K562 (cell line): Measurements from ENCODE around the gene TBXA2R. TPM values are rescaled to one million over a fixed set of nuclear protein-coding genes. Genes with fewer than 3 reads are reported as not detected.

Experiments used
- ARID1B ChIP-seq: fragments of 450-650 bp; IDR thresholded peaks from 2 replicates; pipeline ENCODE4 v1.6.1; 2016; ENCODE audit warnings: antibody characterized with exemption, mild to moderate bottlenecking, inconsistent platforms
- BCLAF1 ChIP-seq, 2 experiments: fragments of 450-650 bp in 1 of 2; IDR thresholded peaks; 2 replicates each; pipeline ENCODE4 v1.6.1; 2011 to 2017; ENCODE audit warnings: low read depth in 2 of 2, antibody characterized with exemption in 1 of 2, borderline replicate concordance in 1 of 2, low read length in 1 of 2, mild to moderate bottlenecking in 1 of 2, mixed read lengths in 1 of 2; ENCODE audit not compliant: control insufficient read depth in 1 of 2
- CBFB ChIP-seq: sonication (generic); formaldehyde crosslinking; IDR thresholded peaks from 2 replicates; pipeline ENCODE4 v1.4.0; 2020; ENCODE audit warnings: mild to moderate bottlenecking, missing genetic modification reagents
- CHD2 ChIP-seq: IDR thresholded peaks from 2 replicates; pipeline ENCODE4 v1.6.1; 2011; ENCODE audit warnings: low read depth, low read length
- CHD4 ChIP-seq: fragments of 200-600 bp; sonication (generic); IDR thresholded peaks from 3 replicates; pipeline ENCODE4 v1.6.1; 2012; ENCODE audit warnings: low read depth, mild to moderate bottlenecking, mixed read lengths, low read length, inconsistent platforms; ENCODE audit not compliant: insufficient read depth, insufficient replicate concordance, poor library complexity, severe bottlenecking
- ERF ChIP-seq: fragments of 450-650 bp; formaldehyde crosslinking; IDR thresholded peaks from 2 replicates; pipeline ENCODE4 v1.4.0; 2020; ENCODE audit warnings: mild to moderate bottlenecking, mixed read lengths
- HBP1 ChIP-seq: fragments of 450-650 bp; formaldehyde crosslinking; IDR thresholded peaks from 2 replicates; pipeline ENCODE4 v1.4.0; 2022; ENCODE audit warnings: missing genetic modification characterization
- HLTF ChIP-seq: fragments of 450-650 bp; IDR thresholded peaks from 2 replicates; pipeline ENCODE4 v1.6.1; 2016
- KDM2B ChIP-seq: fragments of 250-450 bp; sonication (Bioruptor Pico); IDR thresholded peaks from 2 replicates; pipeline ENCODE4 v1.8.0; 2021; ENCODE audit warnings: mild to moderate bottlenecking, moderate library complexity
- MTA3 ChIP-seq: fragments of 450-650 bp; formaldehyde crosslinking; IDR thresholded peaks from 2 replicates; pipeline ENCODE4 v1.6.1; 2017; ENCODE audit warnings: mild to moderate bottlenecking, borderline replicate concordance
- NFIX ChIP-seq: fragments of 250-450 bp; sonication (Bioruptor Pico); IDR thresholded peaks from 2 replicates; pipeline ENCODE4 v1.4.0; 2020; ENCODE audit warnings: low read depth, mild to moderate bottlenecking, moderate library complexity
- NR2C1 ChIP-seq, 2 experiments: fragments of 450-650 bp; IDR thresholded peaks; 2 replicates each; pipeline ENCODE4 v1.6.1; 2017; ENCODE audit warnings: mild to moderate bottlenecking in 2 of 2, antibody characterized with exemption in 1 of 2, inconsistent platforms in 1 of 2, missing compliant biosample characterization in 1 of 2, missing genetic modification characterization in 1 of 2
- SIX5 ChIP-seq, 2 experiments: IDR thresholded peaks; 2 replicates each; pipeline ENCODE4 v1.6.1; 2011; ENCODE audit warnings: low read length in 2 of 2, borderline replicate concordance in 1 of 2, low read depth in 1 of 2, mild to moderate bottlenecking in 1 of 2, moderate library complexity in 1 of 2; ENCODE audit not compliant: insufficient read depth in 1 of 2
- SOX6 ChIP-seq: fragments of 450-650 bp; IDR thresholded peaks from 2 replicates; pipeline ENCODE4 v1.6.1; 2014; ENCODE audit warnings: mild to moderate bottlenecking
- STAT5A ChIP-seq: IDR thresholded peaks from 2 replicates; pipeline ENCODE4 v1.6.1; 2012; ENCODE audit warnings: low read length, inconsistent platforms, borderline replicate concordance
- TAF15 ChIP-seq: fragments of 200-400 bp; formaldehyde crosslinking; IDR thresholded peaks from 2 replicates; pipeline ENCODE4 v1.6.1; 2017; ENCODE audit warnings: mild to moderate bottlenecking, low read depth, low read length, moderate library complexity
- TEAD1 ChIP-seq, 2 experiments: fragments of 450-650 bp in 1 of 2; sonication (generic) in 1 of 2; formaldehyde crosslinking; IDR thresholded peaks; 2 replicates each; pipeline versions ENCODE4 v1.4.0 to v1.8.0; 2020 to 2022; ENCODE audit warnings: mild to moderate bottlenecking in 2 of 2, missing genetic modification reagents in 1 of 2
- XRCC4 ChIP-seq: IDR thresholded peaks from one replicate; pipeline ENCODE4 v1.6.1; 2011; ENCODE audit not compliant: insufficient read depth, insufficient read length; ENCODE audit errors: extremely low read depth
- polyA plus RNA-seq, 8 experiments: library from polyadenylated mRNA; depleted of rRNA in 4 of 8; stranded (reverse) in 5 of 8; unstranded in 3 of 8; fragments of >200 nt; fragmentation: Nextera tagmentation in 2 of 8; fragmentation: Illumina TruSeq in 1 of 8; extraction: Ambion mirVana in 2 of 8; extraction: Trizol in 1 of 8; gene quantifications; 2 replicates each; pipeline versions ENCODE4 v1.2.1 to v1.2.3, GENCODE V29; 2011 to 2014; ENCODE audit warnings: inconsistent platforms in 1 of 8, missing spikeins in 1 of 8
- total RNA-seq, 7 experiments: library from RNA; depleted of rRNA in 6 of 7; stranded (reverse); fragments of >200 nt in 6 of 7; fragmentation: Illumina TruSeq in 2 of 7; extraction: Trizol in 2 of 7; gene quantifications; 2 replicates each; pipeline versions ENCODE4 v1.2.1 to v1.2.3, GENCODE V29; 2011 to 2021; ENCODE audit warnings: low replicate concordance in 1 of 7
- TF ChIP-seq, protein P1 (sequence below): fragments of 250-450 bp; sonication (Bioruptor Pico); IDR thresholded peaks from 2 replicates; pipeline ENCODE4 v1.8.0; 2022; ENCODE audit warnings: inconsistent platforms, mild to moderate bottlenecking, moderate library complexity, borderline replicate concordance

TBXA2R gene
- total and polyA plus RNA-seq, 9 of the 15 experiments (the other 6 are each of a cell fraction or from before 2014, with no cell fraction given), result 1.5 to 24.0 (median 2.8) TPM

DNA sequence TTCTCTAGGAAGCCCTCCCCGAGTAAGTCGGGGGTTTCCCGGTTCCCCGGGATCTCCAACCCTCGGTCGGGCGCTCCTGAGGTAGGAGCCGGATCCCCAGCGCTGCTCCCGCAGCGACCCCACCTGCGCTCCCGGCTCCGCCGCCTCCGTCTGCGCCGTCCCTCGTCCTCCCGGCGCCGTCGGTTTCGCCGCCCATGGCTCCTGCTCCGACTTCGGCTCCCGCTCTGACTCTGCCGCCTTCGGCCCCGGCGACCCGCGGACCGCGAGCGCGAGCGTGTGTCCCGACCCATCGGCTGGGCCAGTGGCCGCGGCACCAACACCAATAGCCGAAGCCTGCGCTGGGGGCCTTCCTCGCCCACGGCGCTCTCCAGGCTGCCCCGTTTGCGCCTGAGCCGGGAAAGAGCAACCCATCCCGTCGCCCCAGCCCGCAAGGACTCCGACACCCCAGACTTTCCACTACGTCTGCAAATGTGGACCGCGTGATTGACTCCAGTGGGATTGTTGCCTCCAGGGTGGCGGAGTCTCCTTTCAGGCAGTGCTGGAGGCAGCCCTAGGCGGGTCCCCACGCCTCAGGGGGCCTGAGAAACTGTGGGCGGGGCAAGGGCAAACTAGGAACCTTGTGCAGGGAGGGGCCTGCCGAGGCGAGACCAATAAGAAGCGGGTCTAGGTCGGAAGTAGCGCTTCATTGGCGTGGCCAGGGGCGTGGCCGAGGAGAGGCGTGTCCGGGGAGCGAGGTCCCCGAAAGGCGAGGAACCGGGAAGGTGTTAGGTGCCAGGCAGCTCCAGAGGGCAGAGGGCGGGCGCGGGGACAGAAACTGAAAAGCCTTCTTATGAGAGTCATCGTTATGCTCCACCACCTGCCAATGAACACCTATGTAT, 20.0 kb upstream of the TBXA2R start, which contains the start of gene CACTIN (continued):
- TF ChIP-seq CHD2 (0 out of 2 replicates have a peak, but pooled peaks have one; percentile 20), SIX5 (IDR thresholded peaks at IDR 0.05; ENCODE audit: borderline replicate concordance in 1 of 2, insufficient read depth in 1 of 2, low read depth in 1 of 2, low read length in 2 of 2) (peak in 1 of 2 experiments; percentile 43; a peak in 3 of 4 replicates), ARID1B (peak; percentile 17; the same call in 1 of the 2 replicates), ERF (CRISPR knock-in tag) (no peak; the same call in 1 of the 2 replicates), KDM2B (CRISPR knock-in tag) (no peak), TAF15 (peak; percentile 53; the same call in 1 of the 2 replicates), NR2C1 (IDR thresholded peaks at IDR 0.05) (peak; percentile 60; the same call in 1 of the 2 replicates), NR2C1 (tag; IDR thresholded peaks at IDR 0.05) (peak; percentile 58), NFIX (CRISPR knock-in tag) (no peak), BCLAF1 (IDR thresholded peaks at IDR 0.05; ENCODE audit: borderline replicate concordance in 1 of 2, control insufficient read depth in 1 of 2, low read depth in 2 of 2, low read length in 1 of 2) (no peak), CBFB (CRISPR knock-in tag) (0 out of 2 replicates have a peak, but pooled peaks have one; percentile 8), SOX6 (no peak), STAT5A (no peak), HBP1 (CRISPR knock-in tag) (no peak), MTA3 (peak; percentile 31; the same call in 1 of the 2 replicates), TEAD1 (CRISPR knock-in tag; IDR thresholded peaks at IDR 0.05) (peak in 1 of 2 experiments; percentile 38; a peak in 2 of 4 replicates), CHD4 (no peak), XRCC4 (no peak), HLTF (no peak)
- TF ChIP-seq, protein P1, sequence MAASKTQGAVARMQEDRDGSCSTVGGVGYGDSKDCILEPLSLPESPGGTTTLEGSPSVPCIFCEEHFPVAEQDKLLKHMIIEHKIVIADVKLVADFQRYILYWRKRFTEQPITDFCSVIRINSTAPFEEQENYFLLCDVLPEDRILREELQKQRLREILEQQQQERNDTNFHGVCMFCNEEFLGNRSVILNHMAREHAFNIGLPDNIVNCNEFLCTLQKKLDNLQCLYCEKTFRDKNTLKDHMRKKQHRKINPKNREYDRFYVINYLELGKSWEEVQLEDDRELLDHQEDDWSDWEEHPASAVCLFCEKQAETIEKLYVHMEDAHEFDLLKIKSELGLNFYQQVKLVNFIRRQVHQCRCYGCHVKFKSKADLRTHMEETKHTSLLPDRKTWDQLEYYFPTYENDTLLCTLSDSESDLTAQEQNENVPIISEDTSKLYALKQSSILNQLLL (CRISPR knock-in tag), result no peak
